Measurements from ENCODE around the gene SBNO1.
A peak's percentile ranks its signal among the peaks of the same experiment; 100 is the strongest.

Gene SBNO1

GRCh38 chr12:123358035-123358434 is 6.6 kb downstream of the SBNO1 start:
- no peak overlapping the region for H4K91ac ChIP-seq (ENCODE audit: low read depth, low read length)
- H3K4ac ChIP-seq (ENCODE audit: low read depth, low read length): no peak overlapping the region

GRCh38 chr12:123356159-123356670 is 8.4 kb downstream of the SBNO1 start:
- Histone ChIP-seq H3K18ac (ENCODE audit: low read length) (no peak overlapping the region), H3K23ac (ENCODE audit: low read length) (no peak overlapping the region), H3K27me3 (ENCODE audit: insufficient read depth, low read length) (no peaks in the 10 kb centered on the region), H3K14ac (ENCODE audit: low read length) (no peak overlapping the region), H2BK5ac (ENCODE audit: low read depth, low read length, poor library complexity) (no peak overlapping the region), H3K9ac (ENCODE audit: low read length) (no peak overlapping the region), H3K27ac (ENCODE audit: low read depth, low read length) (no peak overlapping the region), H3K4ac (ENCODE audit: low read depth, low read length) (peak overlapping the region; percentile 42), H3K79me1 (ENCODE audit: low read length) (no peaks in the 10 kb centered on the region), H2AK5ac (ENCODE audit: low read length) (no peak overlapping the region), H3K36me3 (ENCODE audit: control insufficient read depth in 1 of 2, insufficient read depth in 2 of 2, low read length in 2 of 2) (peaks cover 0 to 12% of the 10 kb centered on the region in 2 experiments), H3K79me2 (ENCODE audit: control insufficient read depth, insufficient read depth, low read length, poor library complexity) (peaks cover 21% of the 10 kb centered on the region), H4K8ac (ENCODE audit: low read depth, low read length) (no peak overlapping the region), H3K4me1 (ENCODE audit: control insufficient read depth in 1 of 2, insufficient read depth in 2 of 2, low read length in 2 of 2) (no peaks in the 10 kb centered on the region), H2BK12ac (ENCODE audit: low read length) (no peak overlapping the region), H3K4me2 (ENCODE audit: low read length) (no peak overlapping the region), H4K12ac (ENCODE audit: low read depth, low read length) (no peak overlapping the region), H3K9me3 (ENCODE audit: insufficient read depth, low read depth, low read length) (no peaks in the 10 kb centered on the region), H2AFZ (ENCODE audit: insufficient read depth, low read length, poor library complexity) (no peak overlapping the region), H3K4me3 (ENCODE audit: low read depth, low read length) (no peak overlapping the region), H2BK120ac (ENCODE audit: insufficient read depth, low read length, poor library complexity) (no peak overlapping the region), H4K91ac (ENCODE audit: low read depth, low read length) (no peak overlapping the region)
- no CpG with 5 or more reads among the region's 7 CpGs for WGBS (ENCODE audit: extremely low coverage, insufficient coverage, insufficient read length)
- DNase-seq: no peak

More at GRCh38 chr12:123358035-123358434, 6.6 kb downstream of the SBNO1 start:
- Histone ChIP-seq H3K14ac (ENCODE audit: low read length) (no peak overlapping the region), H3K9ac (ENCODE audit: low read length) (no peak overlapping the region), H2BK12ac (ENCODE audit: low read length) (no peak overlapping the region), H3K4me3 (ENCODE audit: low read depth, low read length) (no peak overlapping the region), H3K9me3 (ENCODE audit: insufficient read depth, low read depth, low read length) (no peaks in the 10 kb centered on the region), H2BK120ac (ENCODE audit: insufficient read depth, low read length, poor library complexity) (no peak overlapping the region), H2AFZ (ENCODE audit: insufficient read depth, low read length, poor library complexity) (no peak overlapping the region), H2BK5ac (ENCODE audit: low read depth, low read length, poor library complexity) (no peak overlapping the region), H3K23ac (ENCODE audit: low read length) (no peak overlapping the region), H4K12ac (ENCODE audit: low read depth, low read length) (no peak overlapping the region), H3K79me1 (ENCODE audit: low read length) (no peaks in the 10 kb centered on the region), H3K4me2 (ENCODE audit: low read length) (no peak overlapping the region), H3K27me3 (ENCODE audit: insufficient read depth, low read length) (no peaks in the 10 kb centered on the region), H4K8ac (ENCODE audit: low read depth, low read length) (no peak overlapping the region), H3K18ac (ENCODE audit: low read length) (no peak overlapping the region), H3K36me3 (ENCODE audit: control insufficient read depth in 1 of 2, insufficient read depth in 2 of 2, low read length in 2 of 2) (peaks cover 0 to 12% of the 10 kb centered on the region in 2 experiments), H3K27ac (ENCODE audit: low read depth, low read length) (no peak overlapping the region), H3K79me2 (ENCODE audit: control insufficient read depth, insufficient read depth, low read length, poor library complexity) (peaks cover 25% of the 10 kb centered on the region), H2AK5ac (ENCODE audit: low read length) (no peak overlapping the region), H3K4me1 (ENCODE audit: control insufficient read depth in 1 of 2, insufficient read depth in 2 of 2, low read length in 2 of 2) (no peaks in the 10 kb centered on the region)
- peak in 1 of 2 donors; percentile 21 for DNase-seq
- no CpG with 5 or more reads among the region's 1 CpG for WGBS (ENCODE audit: extremely low coverage, insufficient coverage, insufficient read length)

GRCh38 chr12:123354600-123354999 is 10.0 kb downstream of the SBNO1 start:
- Histone ChIP-seq H3K4me1 (ENCODE audit: control insufficient read depth in 1 of 2, insufficient read depth in 2 of 2, low read length in 2 of 2) (no peaks in the 10 kb centered on the region), H2BK5ac (ENCODE audit: low read depth, low read length, poor library complexity) (no peak overlapping the region), H4K8ac (ENCODE audit: low read depth, low read length) (no peak overlapping the region), H2BK12ac (ENCODE audit: low read length) (no peak overlapping the region), H3K23ac (ENCODE audit: low read length) (no peak overlapping the region), H3K18ac (ENCODE audit: low read length) (no peak overlapping the region), H3K14ac (ENCODE audit: low read length) (no peak overlapping the region), H3K4me2 (ENCODE audit: low read length) (no peak overlapping the region), H3K4ac (ENCODE audit: low read depth, low read length) (no peak overlapping the region), H2AK5ac (ENCODE audit: low read length) (no peak overlapping the region), H3K9ac (ENCODE audit: low read length) (no peak overlapping the region), H4K91ac (ENCODE audit: low read depth, low read length) (no peak overlapping the region), H3K79me1 (ENCODE audit: low read length) (no peaks in the 10 kb centered on the region), H4K12ac (ENCODE audit: low read depth, low read length) (no peak overlapping the region), H3K9me3 (ENCODE audit: insufficient read depth, low read depth, low read length) (no peaks in the 10 kb centered on the region), H3K4me3 (ENCODE audit: low read depth, low read length) (no peak overlapping the region), H3K27me3 (ENCODE audit: insufficient read depth, low read length) (no peaks in the 10 kb centered on the region), H2AFZ (ENCODE audit: insufficient read depth, low read length, poor library complexity) (no peak overlapping the region), H3K79me2 (ENCODE audit: control insufficient read depth, insufficient read depth, low read length, poor library complexity) (peaks cover 13% of the 10 kb centered on the region), H3K36me3 (ENCODE audit: control insufficient read depth in 1 of 2, insufficient read depth in 2 of 2, low read length in 2 of 2) (peaks cover 3 to 11% of the 10 kb centered on the region in 2 experiments), H2BK120ac (ENCODE audit: insufficient read depth, low read length, poor library complexity) (no peak overlapping the region), H3K27ac (ENCODE audit: low read depth, low read length) (no peak overlapping the region)
- WGBS (ENCODE audit: extremely low coverage, insufficient coverage, insufficient read length): no CpG with 5 or more reads among the region's 2 CpGs
- no peak for DNase-seq

- Histone ChIP-seq H3K4ac (ENCODE audit: low read depth, low read length) (peak overlapping the region; percentile 80), H3K9ac (ENCODE audit: low read length) (no peak overlapping the region), H3K27me3 (ENCODE audit: insufficient read depth, low read length) (no peaks in the 10 kb centered on the region), H2BK5ac (ENCODE audit: low read depth, low read length, poor library complexity) (no peak overlapping the region), H2BK120ac (ENCODE audit: insufficient read depth, low read length, poor library complexity) (no peak overlapping the region), H2BK12ac (ENCODE audit: low read length) (no peak overlapping the region), H3K4me1 (ENCODE audit: control insufficient read depth in 1 of 2, insufficient read depth in 2 of 2, low read length in 2 of 2) (no peaks in the 10 kb centered on the region), H3K27ac (ENCODE audit: low read depth, low read length) (no peak overlapping the region), H3K79me2 (ENCODE audit: control insufficient read depth, insufficient read depth, low read length, poor library complexity) (peaks cover 7% of the 10 kb centered on the region), H3K4me2 (ENCODE audit: low read length) (no peak overlapping the region), H4K8ac (ENCODE audit: low read depth, low read length) (no peak overlapping the region), H3K4me3 (ENCODE audit: low read depth, low read length) (no peak overlapping the region), H2AFZ (ENCODE audit: insufficient read depth, low read length, poor library complexity) (no peak overlapping the region), H4K12ac (ENCODE audit: low read depth, low read length) (no peak overlapping the region), H3K36me3 (ENCODE audit: control insufficient read depth in 1 of 2, insufficient read depth in 2 of 2, low read length in 2 of 2) (peaks cover 12 to 26% of the 10 kb centered on the region in 2 experiments), H3K79me1 (ENCODE audit: low read length) (no peaks in the 10 kb centered on the region), H3K18ac (ENCODE audit: low read length) (no peak overlapping the region), H3K9me3 (ENCODE audit: insufficient read depth, low read depth, low read length) (no peaks in the 10 kb centered on the region), H4K91ac (ENCODE audit: low read depth, low read length) (no peak overlapping the region), H3K14ac (ENCODE audit: low read length) (no peak overlapping the region), H3K23ac (ENCODE audit: low read length) (no peak overlapping the region), H2AK5ac (ENCODE audit: low read length) (no peak overlapping the region)
- no CpG with 5 or more reads among the region's 2 CpGs for WGBS (ENCODE audit: extremely low coverage, insufficient coverage, insufficient read length)
- DNase-seq: no peak
Measured at GRCh38 chr12:123351349-123351748, 13.3 kb downstream of the SBNO1 start.
